ENCODE data around the gene TFEB.

The TFEB gene

GRCh38 chr6:41736800-41737555 is 1.6 kb upstream of the TFEB start:
- DNase-seq = no peak

- DNase-seq = no peak
Measured at GRCh38 chr6:41736186-41736733, 852 bp upstream of the TFEB start.

- DNase-seq = peak; percentile 63
Measured at GRCh38 chr6:41734666-41735426, 562 bp downstream of the TFEB start.

- peak; percentile 60 for DNase-seq
Measured at GRCh38 chr6:41733707-41734665, 1.4 kb downstream of the TFEB start.

- no peak for DNase-seq
Measured at GRCh38 chr6:41733360-41733706, 2.1 kb downstream of the TFEB start.

GRCh38 chr6:41732591-41733359 is 2.6 kb downstream of the TFEB start:
- peak; percentile 82 for DNase-seq

GRCh38 chr6:41732149-41732548 is 3.3 kb downstream of the TFEB start:
- DNase-seq = no peak

- DNase-seq = no peak
Measured at GRCh38 chr6:41731561-41732086, 3.8 kb downstream of the TFEB start.

GRCh38 chr6:41730531-41731436 is 4.6 kb downstream of the TFEB start:
- no peak for DNase-seq

GRCh38 chr6:41729624-41730023 is 5.8 kb downstream of the TFEB start:
- DNase-seq = no peak

- no peak for DNase-seq
Measured at GRCh38 chr6:41728954-41729353, 6.5 kb downstream of the TFEB start.

- DNase-seq = peak; percentile 5
Measured at GRCh38 chr6:41728073-41728936, 7.1 kb downstream of the TFEB start.

- DNase-seq = no peak
Measured at GRCh38 chr6:41727705-41728072, 7.7 kb downstream of the TFEB start.

GRCh38 chr6:41726876-41727275 is 8.5 kb downstream of the TFEB start:
- DNase-seq = peak; percentile 3

GRCh38 chr6:41724586-41725501 is 10.6 kb downstream of the TFEB start:
- no peak for DNase-seq

- DNase-seq = no peak
Measured at GRCh38 chr6:41724228-41724580, 11.2 kb downstream of the TFEB start.

GRCh38 chr6:41723530-41724227 is 11.7 kb downstream of the TFEB start:
- peak; percentile 11 for DNase-seq

- DNase-seq = no peak
Measured at GRCh38 chr6:41722969-41723529, 12.4 kb downstream of the TFEB start.

Measured in CD4-positive, alpha-beta T cell treated with Interleukin-4 for 4 hours (primary cell).